Right ventricle myocardium inferior (tissue), 1 donor: ENCODE data around the gene MRPL53. TPM values are rescaled to one million over a fixed set of nuclear protein-coding genes. Genes with fewer than 3 reads are reported as not detected.

Experiments
- ATAC-seq: fragments of 200-7000 bp; cut with Tn5 transposase; one replicate; pipeline ENCODE4 v1.9.1; 2020; ENCODE audit warnings: mild to moderate bottlenecking, moderate library complexity
- DNase-seq: peaks from one replicate; pipeline ENCODE4 v3.0.0; 2021; ENCODE audit errors: missing footprints
- intact Hi-C: fragments of 100-400 bp; cut with DNase I; formaldehyde crosslinking; loops from one replicate; pipeline ENCODE4 v1.11.0; 2022
- total RNA-seq: library from RNA; stranded (reverse); fragmentation: NEBNext Ultra II Directional; extraction: Animal tissue kit (Norgen Biotek cat#: 25700); gene quantifications from one replicate; pipeline ENCODE4 v1.2.1, GENCODE V29; 2021
- donor health status: DM: no; HTN: yes; CAD: no; lungs with severe emphysema.

The MRPL53 gene
- total RNA-seq, 1 donor from 2014 or later = 167 TPM

- intact Hi-C loops = no loop called here
- peak; percentile 70 for ATAC-seq
- DNase-seq = peak; percentile 92
Observed at GRCh38 chr2:74439803-74440377, 32.6 kb downstream of the MRPL53 start.

- intact Hi-C loops = no loop called here
- DNase-seq (no peak), ATAC-seq (no peak)
Observed at GRCh38 chr2:74439373-74439772, 33.1 kb downstream of the MRPL53 start.

- no peak for ATAC-seq
- intact Hi-C loops = no loop called here
- DNase-seq = no peak
Observed at GRCh38 chr2:74438248-74438647, 34.2 kb downstream of the MRPL53 start.

GRCh38 chr2:74436848-74437695 is 35.4 kb downstream of the MRPL53 start:
- intact Hi-C loops = no loop called here
- no peak for DNase-seq
- ATAC-seq = no peak

GRCh38 chr2:74436111-74436805 is 36.2 kb downstream of the MRPL53 start:
- intact Hi-C loops = no loop called here
- ATAC-seq (no peak), DNase-seq (no peak)

- DNase-seq (no peak), ATAC-seq (no peak)
- intact Hi-C loops = no loop called here
Observed at GRCh38 chr2:74430502-74430901, 42.0 kb downstream of the MRPL53 start.

- no peak for ATAC-seq
- intact Hi-C loops = no loop called here
- DNase-seq = no peak
Observed at GRCh38 chr2:74429487-74430451, 42.7 kb downstream of the MRPL53 start.

GRCh38 chr2:74428675-74429074 is 43.8 kb downstream of the MRPL53 start:
- ATAC-seq (no peak), DNase-seq (no peak)
- intact Hi-C loops = no loop called here

- DNase-seq (no peak), ATAC-seq (no peak)
- intact Hi-C loops = no loop called here
Observed at GRCh38 chr2:74427551-74427950, 44.9 kb downstream of the MRPL53 start.

- intact Hi-C loops = no loop called here
- DNase-seq = no peak
- no peak for ATAC-seq
Observed at GRCh38 chr2:74426181-74426758, 46.2 kb downstream of the MRPL53 start.

- ATAC-seq (no peak), DNase-seq (no peak)
- intact Hi-C loops = no loop called here
Observed at GRCh38 chr2:74425523-74425922, 47.0 kb downstream of the MRPL53 start.

GRCh38 chr2:74424995-74425406 is 47.5 kb downstream of the MRPL53 start:
- DNase-seq (no peak), ATAC-seq (no peak)
- intact Hi-C loops = no loop called here

GRCh38 chr2:74424139-74424992 is 48.1 kb downstream of the MRPL53 start:
- intact Hi-C loops = no loop called here

GRCh38 chr2:74423231-74424095 is 49.0 kb downstream of the MRPL53 start:
- ATAC-seq (no peak), DNase-seq (no peak)
- intact Hi-C loops = no loop called here

More at GRCh38 chr2:74424139-74424992, 48.1 kb downstream of the MRPL53 start:
- no peak for DNase-seq
- ATAC-seq = no peak
